Measurements from ENCODE around the gene FUBP3.

The FUBP3 gene

GRCh38 chr9:130640681-130641080 is 61.3 kb downstream of the FUBP3 start:
- Histone ChIP-seq H3K27ac (ENCODE audit: low read length) (no peak overlapping the region), H3K79me2 (ENCODE audit: low read length) (no peaks in the 10 kb centered on the region), H3K9me3 (replicated peaks; ENCODE audit: insufficient read depth, low read length) (no peaks in the 10 kb centered on the region), H3K9ac (ENCODE audit: low read length) (no peak overlapping the region), H3K9me2 (replicated peaks; ENCODE audit: insufficient read depth, low read length) (no peaks in the 10 kb centered on the region), H3K4me3 (ENCODE audit: low read length) (no peak overlapping the region), H4K20me1 (ENCODE audit: insufficient read depth, low read length) (no peaks in the 10 kb centered on the region), H2AFZ (ENCODE audit: low read length) (no peak overlapping the region), H3F3A (ENCODE audit: insufficient read depth, low read length) (no peaks in the 10 kb centered on the region), H3K4me1 (ENCODE audit: low read length) (no peaks in the 10 kb centered on the region), H3K4me2 (ENCODE audit: low read depth, low read length) (no peak overlapping the region), H3K27me3 (replicated peaks; ENCODE audit: insufficient read depth, low read length) (peaks cover 7% of the 10 kb centered on the region; the same call in 1 of the 2 replicates), H3K36me3 (replicated peaks; ENCODE audit: insufficient read depth, low read length) (no peaks in the 10 kb centered on the region)
- TF ChIP-seq, protein P1, sequence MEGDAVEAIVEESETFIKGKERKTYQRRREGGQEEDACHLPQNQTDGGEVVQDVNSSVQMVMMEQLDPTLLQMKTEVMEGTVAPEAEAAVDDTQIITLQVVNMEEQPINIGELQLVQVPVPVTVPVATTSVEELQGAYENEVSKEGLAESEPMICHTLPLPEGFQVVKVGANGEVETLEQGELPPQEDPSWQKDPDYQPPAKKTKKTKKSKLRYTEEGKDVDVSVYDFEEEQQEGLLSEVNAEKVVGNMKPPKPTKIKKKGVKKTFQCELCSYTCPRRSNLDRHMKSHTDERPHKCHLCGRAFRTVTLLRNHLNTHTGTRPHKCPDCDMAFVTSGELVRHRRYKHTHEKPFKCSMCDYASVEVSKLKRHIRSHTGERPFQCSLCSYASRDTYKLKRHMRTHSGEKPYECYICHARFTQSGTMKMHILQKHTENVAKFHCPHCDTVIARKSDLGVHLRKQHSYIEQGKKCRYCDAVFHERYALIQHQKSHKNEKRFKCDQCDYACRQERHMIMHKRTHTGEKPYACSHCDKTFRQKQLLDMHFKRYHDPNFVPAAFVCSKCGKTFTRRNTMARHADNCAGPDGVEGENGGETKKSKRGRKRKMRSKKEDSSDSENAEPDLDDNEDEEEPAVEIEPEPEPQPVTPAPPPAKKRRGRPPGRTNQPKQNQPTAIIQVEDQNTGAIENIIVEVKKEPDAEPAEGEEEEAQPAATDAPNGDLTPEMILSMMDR (IDR thresholded peaks at IDR 0.05; ENCODE audit: low read length): no peak
- TF ChIP-seq EZH2phosphoT487 (IDR thresholded peaks at IDR 0.05; ENCODE audit: low read length) (no peak), EZH2 (optimal IDR thresholded peaks at IDR 0.05; ENCODE audit: low read depth, low read length) (no peak)
- no peak for DNase-seq

DNA sequence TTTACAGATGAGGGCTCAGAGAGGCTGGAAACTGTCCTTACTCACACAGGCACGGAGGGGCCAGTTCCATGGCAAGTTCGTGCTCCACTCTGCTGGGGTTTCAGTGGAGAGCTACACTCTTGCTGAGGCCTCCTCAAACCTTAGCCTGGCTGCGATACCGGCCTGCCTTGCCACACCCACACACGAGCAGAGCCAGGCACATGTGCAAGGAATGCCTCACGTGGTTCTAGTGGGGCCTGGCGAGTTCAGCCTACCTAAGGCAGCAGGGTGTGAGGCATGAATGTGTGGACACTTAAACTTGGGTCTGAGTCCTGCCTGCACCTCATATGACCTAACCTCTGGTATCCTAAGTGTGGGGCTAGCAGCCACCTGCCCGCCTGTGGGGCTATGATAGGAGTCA is 63.5 kb downstream of the FUBP3 start:
- TF ChIP-seq EZH2 (optimal IDR thresholded peaks at IDR 0.05; ENCODE audit: low read depth, low read length): no peak
- no peak overlapping the region for H3K27ac ChIP-seq (ENCODE audit: low read length)
- H3K9me2 ChIP-seq (replicated peaks; ENCODE audit: insufficient read depth, low read length): no peaks in the 10 kb centered on the region
- H3K4me1 ChIP-seq (ENCODE audit: low read length): no peaks in the 10 kb centered on the region
- no peak overlapping the region for H3K4me2 ChIP-seq (ENCODE audit: low read depth, low read length)
- no peak overlapping the region for H2AFZ ChIP-seq (ENCODE audit: low read length)
- H3K36me3 ChIP-seq (replicated peaks; ENCODE audit: insufficient read depth, low read length): no peaks in the 10 kb centered on the region
- H3K27me3 ChIP-seq (replicated peaks; ENCODE audit: insufficient read depth, low read length): peaks cover 19% of the 10 kb centered on the region; the same call in 1 of the 2 replicates
- H3K4me3 ChIP-seq (ENCODE audit: low read length): no peak overlapping the region
- H3K9me3 ChIP-seq (replicated peaks; ENCODE audit: insufficient read depth, low read length): no peaks in the 10 kb centered on the region
- DNase-seq: no peak
- H3K9ac ChIP-seq (ENCODE audit: low read length): no peak overlapping the region
- H3F3A ChIP-seq (ENCODE audit: insufficient read depth, low read length): no peaks in the 10 kb centered on the region
- H4K20me1 ChIP-seq (ENCODE audit: insufficient read depth, low read length): no peaks in the 10 kb centered on the region
- no peaks in the 10 kb centered on the region for H3K79me2 ChIP-seq (ENCODE audit: low read length)

- Histone ChIP-seq H4K20me1 (ENCODE audit: insufficient read depth, low read length) (no peaks in the 10 kb centered on the region), H3F3A (ENCODE audit: insufficient read depth, low read length) (no peaks in the 10 kb centered on the region), H3K9me3 (replicated peaks; ENCODE audit: insufficient read depth, low read length) (no peaks in the 10 kb centered on the region), H2AFZ (ENCODE audit: low read length) (no peak overlapping the region), H3K9ac (ENCODE audit: low read length) (no peak overlapping the region), H3K27ac (ENCODE audit: low read length) (no peak overlapping the region), H3K36me3 (replicated peaks; ENCODE audit: insufficient read depth, low read length) (no peaks in the 10 kb centered on the region), H3K4me1 (ENCODE audit: low read length) (no peaks in the 10 kb centered on the region), H3K4me2 (ENCODE audit: low read depth, low read length) (no peak overlapping the region), H3K79me2 (ENCODE audit: low read length) (no peaks in the 10 kb centered on the region), H3K4me3 (ENCODE audit: low read length) (no peak overlapping the region), H3K27me3 (replicated peaks; ENCODE audit: insufficient read depth, low read length) (peaks cover 67% of the 10 kb centered on the region), H3K9me2 (replicated peaks; ENCODE audit: insufficient read depth, low read length) (no peaks in the 10 kb centered on the region)
- DNase-seq: no peak
- TF ChIP-seq EZH2phosphoT487 (IDR thresholded peaks at IDR 0.05; ENCODE audit: low read length): no peak
- no peak for TF ChIP-seq EZH2 (optimal IDR thresholded peaks at IDR 0.05; ENCODE audit: low read depth, low read length)
- TF ChIP-seq, protein P1 (IDR thresholded peaks at IDR 0.05; ENCODE audit: low read length): no peak
Measured at GRCh38 chr9:130651221-130651620, 71.8 kb downstream of the FUBP3 start.

- H3K27ac ChIP-seq (ENCODE audit: low read length): no peak overlapping the region
Measured at GRCh38 chr9:130651752-130652151, 72.4 kb downstream of the FUBP3 start.

More at GRCh38 chr9:130651752-130652151, 72.4 kb downstream of the FUBP3 start:
- Histone ChIP-seq H3K36me3 (replicated peaks; ENCODE audit: insufficient read depth, low read length) (no peaks in the 10 kb centered on the region), H3K9me2 (replicated peaks; ENCODE audit: insufficient read depth, low read length) (no peaks in the 10 kb centered on the region), H3K9me3 (replicated peaks; ENCODE audit: insufficient read depth, low read length) (no peaks in the 10 kb centered on the region), H3K9ac (ENCODE audit: low read length) (no peak overlapping the region), H3F3A (ENCODE audit: insufficient read depth, low read length) (no peaks in the 10 kb centered on the region), H2AFZ (ENCODE audit: low read length) (no peak overlapping the region), H3K79me2 (ENCODE audit: low read length) (no peaks in the 10 kb centered on the region), H3K4me3 (ENCODE audit: low read length) (no peak overlapping the region), H3K4me2 (ENCODE audit: low read depth, low read length) (no peak overlapping the region), H3K4me1 (ENCODE audit: low read length) (no peaks in the 10 kb centered on the region), H3K27me3 (replicated peaks; ENCODE audit: insufficient read depth, low read length) (peaks cover 69% of the 10 kb centered on the region), H4K20me1 (ENCODE audit: insufficient read depth, low read length) (no peaks in the 10 kb centered on the region)
- no peak for DNase-seq
- TF ChIP-seq, protein P1 (IDR thresholded peaks at IDR 0.05; ENCODE audit: low read length): no peak
- TF ChIP-seq EZH2 (optimal IDR thresholded peaks at IDR 0.05; ENCODE audit: low read depth, low read length) (no peak), EZH2phosphoT487 (IDR thresholded peaks at IDR 0.05; ENCODE audit: low read length) (no peak)

All from MM.1S (cell line).